Left ventricle myocardium inferior (tissue), 1 donor: Measurements from ENCODE around the gene ZNF688. TPM values are rescaled to one million over a fixed set of nuclear protein-coding genes. Genes with fewer than 3 reads are reported as not detected.
A peak's percentile ranks its signal among the peaks of the same experiment; 100 is the strongest.

Experiments
- DNase-seq: peaks from one replicate; pipeline ENCODE4 v3.0.0-alpha.2; 2020
- H3K27ac ChIP-seq: fragments of 200-600 bp; replicated peaks from 2 replicates; pipeline ENCODE4 v1.8.0; 2021
- H3K27me3 ChIP-seq: fragments of 200-600 bp; 2 replicates; pipeline ENCODE4 v1.8.0; 2021; ENCODE audit warnings: low read depth
- H3K36me3 ChIP-seq: fragments of 200-600 bp; 2 replicates; pipeline ENCODE4 v1.8.0; 2021
- H3K4me1 ChIP-seq: fragments of 200-600 bp; 2 replicates; pipeline ENCODE4 v1.8.0; 2021
- H3K4me3 ChIP-seq: fragments of 200-600 bp; 2 replicates; pipeline ENCODE4 v1.8.0; 2021; ENCODE audit warnings: mild to moderate bottlenecking, moderate library complexity
- H3K9me3 ChIP-seq: fragments of 200-600 bp; replicated peaks from 2 replicates; pipeline ENCODE4 v1.8.0; 2021
- CTCF ChIP-seq: fragments of 200-600 bp; IDR thresholded peaks from 2 replicates; pipeline ENCODE4 v1.8.0; 2021; ENCODE audit warnings: antibody characterized with exemption, mild to moderate bottlenecking, borderline replicate concordance
- intact Hi-C: fragments of 100-400 bp; cut with micrococcal nuclease; formaldehyde crosslinking; loops from one replicate; pipeline ENCODE4 v1.11.0; 2022
- total RNA-seq: library from RNA; stranded (reverse); fragmentation: NEBNext Ultra II Directional; extraction: Animal tissue kit (Norgen Biotek cat#: 25700); gene quantifications from one replicate; pipeline ENCODE4 v1.2.1, GENCODE V29; 2021
- donor health status: DM: no; HTN: yes; CAD: no; lungs with severe emphysema.

The ZNF688 gene
- total RNA-seq, 1 donor from 2014 or later = 10.8 TPM

GRCh38 chr16:30551781-30552180, 19.7 kb downstream of the ZNF688 start:
- Histone ChIP-seq H3K27me3 (no peaks in the 10 kb centered on the region), H3K9me3 (no peaks in the 10 kb centered on the region), H3K27ac (peak overlapping the region; percentile 79), H3K36me3 (peaks cover 30% of the 10 kb centered on the region), H3K4me1 (peaks cover 85% of the 10 kb centered on the region), H3K4me3 (no peak overlapping the region)
- intact Hi-C loops = no loop called here
- DNase-seq = no peak
- no peak for TF ChIP-seq CTCF

- Histone ChIP-seq H3K27ac (peak overlapping the region; percentile 79), H3K27me3 (no peaks in the 10 kb centered on the region), H3K36me3 (peaks cover 2% of the 10 kb centered on the region), H3K4me3 (no peak overlapping the region), H3K4me1 (peaks cover 54% of the 10 kb centered on the region), H3K9me3 (no peaks in the 10 kb centered on the region)
- DNase-seq = no peak
- intact Hi-C loops = no loop called here
- TF ChIP-seq CTCF = no peak
Observed at GRCh38 chr16:30548416-30549253, 22.9 kb downstream of the ZNF688 start.

GRCh38 chr16:30546115-30546514, 25.4 kb downstream of the ZNF688 start:
- Histone ChIP-seq H3K9me3 (no peaks in the 10 kb centered on the region), H3K4me3 (no peak overlapping the region), H3K27me3 (no peaks in the 10 kb centered on the region), H3K4me1 (peaks cover 46% of the 10 kb centered on the region), H3K27ac (no peak overlapping the region), H3K36me3 (no peaks in the 10 kb centered on the region)
- no peak for DNase-seq
- no peak for TF ChIP-seq CTCF
- intact Hi-C loops = no loop called here

- intact Hi-C loops = no loop called here
- peaks cover 42% of the 10 kb centered on the region for H3K4me1 ChIP-seq
Observed at GRCh38 chr16:30543067-30543466, 28.4 kb downstream of the ZNF688 start.

More at GRCh38 chr16:30543067-30543466, 28.4 kb downstream of the ZNF688 start:
- TF ChIP-seq CTCF = no peak
- Histone ChIP-seq H3K9me3 (no peaks in the 10 kb centered on the region), H3K27ac (no peak overlapping the region), H3K27me3 (no peaks in the 10 kb centered on the region), H3K36me3 (no peaks in the 10 kb centered on the region), H3K4me3 (no peak overlapping the region)
- DNase-seq = no peak
